DOHH2 (cell line): ENCODE measurements around the gene ISCA2.

ENCODE experiments used
- EZH2phosphoT487 ChIP-seq: fragments of 200-600 bp; sonication (generic); IDR thresholded peaks from 2 replicates; pipeline ENCODE4 v1.6.1; 2017; ENCODE audit warnings: borderline replicate concordance, mild to moderate bottlenecking, antibody characterized with exemption, low read length, moderate library complexity, mixed read lengths
- TF ChIP-seq, protein P1 (sequence below): fragments of 200-600 bp; sonication (generic); IDR thresholded peaks from one replicate; pipeline ENCODE4 v1.5.1; 2014; ENCODE audit warnings: antibody characterized with exemption, mild to moderate bottlenecking, low read depth, low read length; ENCODE audit not compliant: poor library complexity, severe bottlenecking

DNA sequence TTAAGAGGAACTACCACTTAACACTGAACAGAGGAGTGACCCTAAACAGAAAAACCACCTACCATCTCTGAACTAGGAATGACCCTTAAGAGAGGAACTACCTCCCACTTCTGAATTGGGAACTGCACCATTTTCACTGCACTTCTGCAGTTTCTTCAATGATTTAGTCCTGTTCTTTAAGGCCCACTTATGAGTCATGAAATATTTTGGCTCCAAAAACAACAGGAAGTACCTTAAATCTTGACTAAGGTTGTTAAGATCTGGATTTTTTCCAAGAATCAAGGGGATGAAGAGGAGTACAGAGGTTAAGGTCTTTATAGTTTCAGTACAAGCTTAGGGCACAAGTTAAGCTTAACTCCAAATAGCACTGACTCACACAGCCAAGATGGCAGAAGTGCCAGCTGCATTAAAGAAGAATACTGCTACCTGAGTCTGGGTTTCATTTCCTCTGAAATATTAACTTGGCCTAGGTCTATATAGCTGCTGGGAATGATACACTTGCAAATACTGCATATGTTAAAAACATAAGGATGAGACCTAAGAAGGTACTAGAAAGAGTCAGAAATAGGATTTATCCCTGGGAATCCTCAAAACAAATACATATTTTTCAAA, 4.7 kb upstream of the ISCA2 start:
- TF ChIP-seq, protein P1, sequence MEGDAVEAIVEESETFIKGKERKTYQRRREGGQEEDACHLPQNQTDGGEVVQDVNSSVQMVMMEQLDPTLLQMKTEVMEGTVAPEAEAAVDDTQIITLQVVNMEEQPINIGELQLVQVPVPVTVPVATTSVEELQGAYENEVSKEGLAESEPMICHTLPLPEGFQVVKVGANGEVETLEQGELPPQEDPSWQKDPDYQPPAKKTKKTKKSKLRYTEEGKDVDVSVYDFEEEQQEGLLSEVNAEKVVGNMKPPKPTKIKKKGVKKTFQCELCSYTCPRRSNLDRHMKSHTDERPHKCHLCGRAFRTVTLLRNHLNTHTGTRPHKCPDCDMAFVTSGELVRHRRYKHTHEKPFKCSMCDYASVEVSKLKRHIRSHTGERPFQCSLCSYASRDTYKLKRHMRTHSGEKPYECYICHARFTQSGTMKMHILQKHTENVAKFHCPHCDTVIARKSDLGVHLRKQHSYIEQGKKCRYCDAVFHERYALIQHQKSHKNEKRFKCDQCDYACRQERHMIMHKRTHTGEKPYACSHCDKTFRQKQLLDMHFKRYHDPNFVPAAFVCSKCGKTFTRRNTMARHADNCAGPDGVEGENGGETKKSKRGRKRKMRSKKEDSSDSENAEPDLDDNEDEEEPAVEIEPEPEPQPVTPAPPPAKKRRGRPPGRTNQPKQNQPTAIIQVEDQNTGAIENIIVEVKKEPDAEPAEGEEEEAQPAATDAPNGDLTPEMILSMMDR, result no peak
- TF ChIP-seq EZH2phosphoT487, result no peak
